MV-4-11 (cell line): ENCODE measurements around the gene NFYA.
A peak's percentile ranks its signal among the peaks of the same experiment; 100 is the strongest.
"Not testable (repeated sequence)": the region's sequence is repeated elsewhere in the genome, so short reads cannot be mapped to it uniquely, and the experiment has no call there.

Experiments used
- DNase-seq: peaks from one replicate; lab custom pipeline; 2025; lab: John Stamatoyannopoulos, UW

NFYA gene

DNA sequence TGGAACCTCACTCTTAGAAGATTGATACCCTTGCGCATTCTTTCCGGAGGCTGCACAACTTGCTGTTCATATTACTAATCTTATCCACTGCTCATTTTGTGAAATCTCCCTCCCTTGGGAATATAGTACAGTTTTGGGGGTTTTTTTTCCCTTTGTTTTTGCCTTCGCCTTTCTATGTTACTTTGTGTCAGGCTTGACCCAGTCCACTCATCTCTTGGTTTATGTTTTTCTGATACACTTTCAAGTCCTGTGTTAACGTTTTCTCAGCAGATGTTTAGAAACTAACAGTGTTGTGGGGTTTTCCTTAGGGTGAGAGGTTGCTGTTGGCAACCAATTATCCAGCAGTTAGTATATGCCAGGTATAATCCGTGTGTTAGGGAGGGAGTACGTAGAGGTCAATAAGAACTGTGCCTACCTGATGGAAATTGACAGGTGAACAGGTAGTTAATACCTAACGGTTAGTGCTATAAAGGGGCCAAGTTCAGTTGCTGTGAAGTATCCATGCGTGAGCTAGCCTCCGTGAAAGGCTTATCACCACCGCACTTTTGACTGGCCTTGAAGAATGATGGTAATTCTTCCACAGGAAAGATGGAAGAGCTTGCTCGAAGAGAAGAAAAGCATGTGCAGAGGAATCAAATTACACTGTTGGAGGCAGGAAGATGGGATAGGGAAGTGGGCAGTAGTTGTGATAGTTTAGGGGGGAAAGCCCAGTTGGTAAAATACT, 1.4 kb downstream of the NFYA start:
- no peak for DNase-seq

GRCh38 chr6:41074692-41075436, 2.1 kb downstream of the NFYA start:
- DNase-seq = peak; percentile 33

DNA sequence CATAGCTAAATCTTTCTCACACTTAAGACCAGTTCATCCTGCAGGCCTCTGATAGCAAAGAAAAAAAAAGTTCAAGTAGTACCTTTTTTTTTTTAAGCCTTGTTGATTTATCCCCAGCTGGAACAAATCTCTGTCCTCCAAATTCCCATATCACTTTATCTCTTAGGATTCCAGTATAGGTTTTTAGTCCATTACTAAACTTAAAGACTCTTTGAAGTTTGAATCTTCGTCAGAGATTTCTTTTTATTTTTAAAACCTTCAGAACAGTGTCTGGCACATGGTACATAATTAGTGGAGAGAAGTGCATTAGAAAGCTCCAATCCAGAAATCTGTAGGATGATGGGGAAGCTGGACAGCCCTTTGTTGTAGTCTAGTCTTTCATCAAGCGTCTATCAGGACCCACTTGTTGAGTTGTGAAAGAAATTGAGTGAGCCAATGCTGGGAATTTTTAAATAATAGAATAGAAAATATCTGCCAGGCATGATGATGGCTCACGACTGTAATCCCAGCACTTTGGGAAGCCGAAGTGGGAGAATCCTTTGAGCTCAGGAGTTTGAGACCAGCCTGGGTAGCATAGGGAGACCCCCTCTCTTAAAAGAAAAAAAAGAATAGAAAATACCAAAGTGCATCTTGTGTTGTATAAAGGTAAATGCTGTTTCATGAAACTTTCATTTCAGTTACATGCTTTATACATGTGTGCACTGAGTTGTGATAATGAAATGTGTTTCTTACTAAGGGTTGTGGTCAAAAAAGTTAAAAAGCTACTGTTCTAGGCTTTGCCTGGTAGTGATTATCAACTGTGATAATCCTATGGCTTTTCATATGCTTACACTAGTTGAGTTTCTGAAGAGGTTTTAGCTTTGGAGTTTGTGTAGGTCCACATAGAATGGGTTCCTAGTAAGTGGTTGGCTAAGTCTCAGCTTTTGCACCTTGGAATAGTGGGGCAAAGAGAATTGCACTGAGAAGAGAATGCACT, 3.2 kb downstream of the NFYA start:
- DNase-seq = no peak

- no peak for DNase-seq
These were observed 4.8 kb downstream of the NFYA start for GRCh38 chr6:41077536-41077935.

DNA sequence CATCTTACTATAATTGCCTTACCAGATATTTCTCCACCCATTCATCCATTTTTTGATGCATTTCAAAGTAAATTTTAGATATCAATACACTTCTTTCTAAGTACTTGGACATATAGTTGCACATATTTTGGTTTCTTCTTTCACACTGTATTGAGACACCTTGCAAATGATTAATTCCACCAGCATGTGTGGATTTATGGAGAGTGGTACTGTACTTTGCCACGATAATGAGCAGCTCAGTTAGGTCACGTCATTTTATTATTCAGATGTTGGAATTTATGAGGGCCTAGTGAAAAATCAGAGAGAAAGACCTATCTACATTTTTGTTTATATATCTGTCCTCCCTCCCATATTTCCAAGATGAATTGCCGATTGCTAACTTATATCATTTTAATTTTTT, 5.3 kb downstream of the NFYA start:
- DNase-seq = no peak

GRCh38 chr6:41079080-41079479, 6.3 kb downstream of the NFYA start:
- DNase-seq = no peak

DNA sequence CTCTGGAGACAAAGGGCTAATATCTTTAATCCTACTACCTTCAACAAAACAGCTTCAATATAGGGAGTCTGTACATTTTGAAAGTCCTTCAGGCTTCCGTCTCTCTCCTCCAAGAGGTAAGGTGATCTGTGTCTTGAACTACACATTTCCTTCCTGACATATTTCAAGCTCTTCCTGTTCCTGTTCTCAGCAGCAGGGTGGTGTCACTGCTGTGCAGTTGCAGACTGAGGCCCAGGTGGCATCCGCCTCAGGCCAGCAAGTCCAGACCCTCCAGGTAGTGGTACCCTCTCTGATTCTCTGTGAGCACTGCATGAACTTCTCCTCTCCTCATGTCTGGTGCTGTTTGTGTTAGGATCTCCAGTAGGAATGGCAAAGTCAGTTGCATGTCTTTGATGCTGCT, 7.8 kb downstream of the NFYA start:
- DNase-seq = no peak

DNA sequence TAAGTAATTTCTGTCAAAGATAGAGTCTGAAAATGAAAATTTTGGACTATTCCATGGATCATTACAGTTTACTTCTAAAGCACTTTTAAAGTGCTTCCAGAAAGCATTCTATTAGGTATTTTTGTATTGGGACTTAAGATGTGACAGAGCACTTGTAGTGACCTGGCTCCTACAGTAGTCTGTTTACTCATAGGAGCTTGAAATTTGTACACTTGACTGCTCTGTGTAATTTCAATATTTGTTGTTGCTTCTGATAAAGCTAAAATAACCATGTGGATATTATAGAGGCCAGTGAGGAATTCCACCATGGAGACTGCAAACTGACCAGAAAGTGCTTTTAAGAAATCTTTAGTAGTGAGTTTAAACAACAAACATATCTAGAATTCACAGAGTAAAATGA, 10.3 kb downstream of the NFYA start:
- DNase-seq = no peak

DNA sequence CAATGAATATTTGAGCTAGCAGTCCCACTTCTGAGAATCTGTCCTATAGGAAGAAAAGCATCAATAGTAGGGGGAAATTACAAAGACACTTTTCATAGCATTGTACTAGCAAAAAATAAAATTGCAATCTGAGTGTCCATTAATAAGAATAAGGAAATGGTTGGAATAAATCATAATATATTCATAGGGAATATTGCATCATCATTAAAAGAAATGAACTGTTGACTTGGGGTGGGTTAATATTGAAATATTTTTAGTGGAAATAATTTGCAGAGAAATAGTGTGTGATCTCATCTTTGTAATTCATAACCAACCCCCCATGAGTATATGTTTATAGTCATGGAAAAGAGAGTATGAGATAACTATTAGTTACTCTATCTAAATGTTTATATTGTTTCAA, 12.4 kb downstream of the NFYA start:
- no peak for DNase-seq

DNA sequence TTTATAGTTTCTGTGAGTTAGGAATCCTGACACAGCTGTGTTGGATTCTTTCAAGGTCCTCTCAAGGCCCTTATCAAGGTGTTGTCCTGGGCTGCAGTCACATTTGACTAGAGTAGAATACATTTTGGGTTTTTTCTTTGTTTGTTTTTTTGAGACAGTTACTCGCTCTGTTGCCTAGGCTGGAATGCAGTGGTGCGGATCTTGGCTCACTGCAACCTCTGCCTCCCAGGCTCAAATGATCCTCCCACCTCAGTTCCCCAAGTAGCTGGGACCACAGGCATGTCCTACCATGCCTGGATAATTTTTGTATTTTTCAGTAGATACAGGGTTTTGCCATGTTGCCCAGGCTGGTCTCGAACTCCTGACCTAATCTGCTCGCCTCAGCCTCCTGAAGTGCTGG, 15.7 kb downstream of the NFYA start:
- DNase-seq = no peak

- DNase-seq = no peak
These were observed 18.3 kb downstream of the NFYA start for GRCh38 chr6:41090841-41091761.

DNA sequence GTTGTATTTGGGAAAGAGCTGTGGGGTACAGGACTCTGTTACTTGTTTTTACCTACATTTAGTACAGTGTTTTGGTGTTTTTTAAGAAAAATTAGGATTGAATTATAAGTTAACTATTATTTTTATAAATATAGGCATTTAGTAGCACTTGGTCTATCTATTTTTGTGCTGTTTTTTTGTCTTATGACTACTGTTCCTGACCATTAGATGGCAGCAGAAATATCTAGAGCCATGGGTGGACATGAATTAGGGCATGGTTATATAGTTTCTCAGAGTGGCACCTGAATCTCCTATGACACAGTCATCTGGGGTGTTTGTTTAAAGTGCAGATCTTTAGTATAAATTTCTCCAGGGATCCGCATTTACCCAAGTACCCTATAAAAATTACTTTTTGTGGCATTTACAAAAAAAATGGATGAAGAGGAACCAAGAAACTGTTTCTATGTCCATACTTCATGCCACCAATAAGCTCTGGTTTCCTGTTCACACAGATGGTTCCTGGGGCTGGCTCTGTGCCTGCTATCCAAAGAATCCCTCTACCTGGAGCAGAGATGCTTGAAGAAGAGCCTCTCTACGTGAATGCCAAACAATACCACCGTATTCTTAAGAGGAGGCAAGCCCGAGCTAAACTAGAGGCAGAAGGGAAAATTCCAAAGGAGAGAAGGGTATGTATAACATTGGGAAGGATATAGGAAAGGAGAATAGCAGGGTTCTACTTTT, 19.8 kb downstream of the NFYA start:
- DNase-seq = peak; percentile 41

GRCh38 chr6:41093729-41094128, 21.0 kb downstream of the NFYA start:
- no peak for DNase-seq

DNA sequence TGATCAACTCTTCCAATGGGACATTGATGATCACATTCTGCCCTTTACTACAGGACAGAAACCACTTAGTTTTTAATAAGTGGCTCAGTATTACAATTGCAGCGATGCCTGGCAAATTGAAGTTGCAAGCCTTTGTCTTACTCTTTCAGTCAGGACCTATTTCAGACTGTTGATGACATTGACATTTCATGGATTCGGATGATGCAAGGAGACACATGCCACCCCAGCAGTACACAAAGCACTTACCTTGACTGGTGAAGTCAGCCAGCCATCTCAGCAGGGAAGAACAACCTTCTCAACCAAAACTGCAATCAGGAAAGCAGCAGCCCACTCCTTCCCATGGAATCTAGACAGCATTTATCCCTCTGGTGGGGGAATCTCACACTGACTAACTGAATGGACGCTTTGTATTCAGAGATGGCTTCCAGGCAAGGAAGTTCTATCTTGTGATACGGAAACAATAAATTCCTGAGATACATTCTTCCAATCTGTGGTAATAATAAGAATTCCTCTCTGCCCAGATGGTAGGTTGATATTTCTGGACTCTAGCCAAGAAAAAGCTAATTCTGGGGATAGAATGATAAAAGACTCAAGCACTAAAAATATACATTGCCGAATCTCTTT, 24.8 kb downstream of the NFYA start:
- no peak for DNase-seq

DNA sequence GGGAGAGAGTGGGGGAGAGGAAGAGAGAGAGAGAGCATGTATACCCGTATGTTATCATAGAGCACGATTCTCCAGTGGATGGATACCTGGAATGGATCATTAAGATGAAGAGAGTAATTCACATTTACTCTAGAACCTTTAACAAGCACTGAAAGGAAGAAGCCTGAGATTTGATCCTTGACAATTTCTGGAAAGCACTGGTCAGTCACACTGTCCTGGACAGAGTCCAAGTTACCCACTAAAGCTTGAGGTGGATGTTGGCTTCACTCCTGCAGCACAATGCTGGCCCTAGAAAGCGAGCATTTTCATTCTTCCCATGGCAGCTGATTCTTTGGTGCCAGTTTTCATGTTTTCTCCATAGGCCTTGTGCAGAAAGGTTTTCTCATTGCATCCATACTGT, 25.6 kb downstream of the NFYA start:
- no peak for DNase-seq

- DNase-seq = no peak
These were observed 28.1 kb downstream of the NFYA start for GRCh38 chr6:41100871-41101287.

DNA sequence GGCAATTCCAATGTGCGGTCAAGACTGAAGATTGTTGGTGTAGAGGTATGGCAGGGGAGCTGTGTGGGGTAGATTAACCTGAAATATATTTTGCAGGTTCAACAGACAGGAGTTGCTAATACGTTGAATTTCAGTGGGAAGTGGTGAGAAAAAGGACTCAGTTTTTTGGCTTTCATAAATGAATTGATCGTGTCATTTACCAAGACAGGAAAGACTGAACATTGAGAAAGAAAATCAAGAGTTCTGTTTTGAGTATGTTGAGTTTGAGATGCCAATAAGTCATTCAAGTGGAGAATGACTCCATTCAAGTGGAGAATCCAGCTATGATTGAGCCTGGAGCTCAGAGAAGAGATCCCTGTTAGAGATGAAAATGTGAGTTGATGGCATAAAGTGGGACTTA, 31.1 kb downstream of the NFYA start:
- DNase-seq = no peak

GRCh38 chr6:41111017-41111416, 38.2 kb downstream of the NFYA start:
- DNase-seq = no peak

GRCh38 chr6:41115027-41115426, 42.3 kb downstream of the NFYA start:
- DNase-seq = not testable (repeated sequence)

DNA sequence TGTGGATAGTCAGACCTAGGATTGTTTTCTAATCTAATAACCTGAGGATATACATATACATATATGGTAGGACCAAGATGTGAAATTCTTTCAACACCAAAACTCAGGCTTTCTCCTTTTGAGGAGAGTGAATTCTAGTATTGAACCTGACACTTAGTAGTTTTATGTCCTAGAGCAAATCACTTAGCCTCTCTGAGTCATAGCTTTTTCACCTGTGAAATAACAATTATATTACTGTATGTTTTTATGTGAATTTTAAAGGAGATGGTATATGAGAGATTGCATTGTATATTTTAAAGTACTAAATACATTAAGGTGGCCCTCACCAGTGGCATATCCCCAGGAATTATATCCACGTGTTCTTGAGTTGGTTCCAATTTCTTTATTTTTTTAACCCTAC, 46.7 kb downstream of the NFYA start:
- DNase-seq = no peak
